Measurements from ENCODE around the gene LARGE1.

GRCh38 chr22:33563220-33563964 is 356.9 kb downstream of the LARGE1 start:
- TF ChIP-seq POLR2A (IDR thresholded peaks at IDR 0.05): no peak
- TF ChIP-seq, protein P1, sequence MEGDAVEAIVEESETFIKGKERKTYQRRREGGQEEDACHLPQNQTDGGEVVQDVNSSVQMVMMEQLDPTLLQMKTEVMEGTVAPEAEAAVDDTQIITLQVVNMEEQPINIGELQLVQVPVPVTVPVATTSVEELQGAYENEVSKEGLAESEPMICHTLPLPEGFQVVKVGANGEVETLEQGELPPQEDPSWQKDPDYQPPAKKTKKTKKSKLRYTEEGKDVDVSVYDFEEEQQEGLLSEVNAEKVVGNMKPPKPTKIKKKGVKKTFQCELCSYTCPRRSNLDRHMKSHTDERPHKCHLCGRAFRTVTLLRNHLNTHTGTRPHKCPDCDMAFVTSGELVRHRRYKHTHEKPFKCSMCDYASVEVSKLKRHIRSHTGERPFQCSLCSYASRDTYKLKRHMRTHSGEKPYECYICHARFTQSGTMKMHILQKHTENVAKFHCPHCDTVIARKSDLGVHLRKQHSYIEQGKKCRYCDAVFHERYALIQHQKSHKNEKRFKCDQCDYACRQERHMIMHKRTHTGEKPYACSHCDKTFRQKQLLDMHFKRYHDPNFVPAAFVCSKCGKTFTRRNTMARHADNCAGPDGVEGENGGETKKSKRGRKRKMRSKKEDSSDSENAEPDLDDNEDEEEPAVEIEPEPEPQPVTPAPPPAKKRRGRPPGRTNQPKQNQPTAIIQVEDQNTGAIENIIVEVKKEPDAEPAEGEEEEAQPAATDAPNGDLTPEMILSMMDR (IDR thresholded peaks at IDR 0.05): no peak
- no peak for TF ChIP-seq POLR2AphosphoS5 (IDR thresholded peaks at IDR 0.05; ENCODE audit: insufficient read depth in 1 of 2, low read depth in 1 of 2)
